ENCODE data around the gene PITPNC1. TPM values are rescaled to one million over a fixed set of nuclear protein-coding genes. Genes with fewer than 3 reads are reported as not detected.

Gene PITPNC1
- total and polyA plus RNA-seq, 2 donors (not counting 1 experiment from before 2014, with no cell fraction given): 4.7 to 26.1 TPM

- Histone ChIP-seq H3K36me3 (replicated peaks in 1 of 2; ENCODE audit: control extremely low read depth in 1 of 2, control insufficient read depth in 1 of 2, extremely low read depth in 1 of 2, insufficient read depth in 2 of 2, low read length in 1 of 2) (no peaks in the 10 kb centered on the region), H3K27ac (ENCODE audit: low read length in 2 of 2) (no peak overlapping the region), H3K4me3 (ENCODE audit: control extremely low read depth in 1 of 5, extremely low read depth in 1 of 5, insufficient read depth in 1 of 5, low read depth in 2 of 5, low read length in 4 of 5) (no peak overlapping the region), H3K9ac (ENCODE audit: low read length) (no peak overlapping the region), H3K9me3 (ENCODE audit: control extremely low read depth in 1 of 3, control insufficient read depth in 2 of 3, insufficient read depth in 1 of 3, low read length in 2 of 3) (no peaks in the 10 kb centered on the region), H4K20me1 (ENCODE audit: control insufficient read depth, insufficient read depth, low read length, poor library complexity, severe bottlenecking) (no peaks in the 10 kb centered on the region), H3K27me3 (replicated peaks in 1 of 4; ENCODE audit: control extremely low read depth in 1 of 4, control insufficient read depth in 3 of 4, insufficient read depth in 4 of 4, low read length in 3 of 4) (no peaks in the 10 kb centered on the region), H3K79me2 (ENCODE audit: control insufficient read depth, insufficient read depth, low read length) (no peaks in the 10 kb centered on the region), H3K4me2 (replicated peaks; ENCODE audit: low read depth, low read length, poor library complexity, severe bottlenecking) (no peak overlapping the region), H3K4me1 (ENCODE audit: control insufficient read depth in 2 of 2, insufficient read depth in 2 of 2, low read length in 2 of 2) (peaks cover 3 to 19% of the 10 kb centered on the region in 2 donors), H2AFZ (ENCODE audit: insufficient read depth, low read depth, low read length, poor library complexity, severe bottlenecking) (no peak overlapping the region)
- no peak for TF ChIP-seq CTCF (IDR thresholded peaks at IDR 0.05)
- no peak for TF ChIP-seq EZH2 (IDR thresholded peaks at IDR 0.05; ENCODE audit: borderline replicate concordance, insufficient read depth, low read depth, low read length, poor library complexity, severe bottlenecking)
- DNase-seq (no peak), ATAC-seq (ENCODE audit: low read depth) (no peak)
- intact Hi-C loops (cut with micrococcal nuclease): no loop called here
- ChIA-PET CTCF (interaction anchor here (0.6 kb wide), 1 partner anchor 10 kb away, joined by 3 read pairs; no protein-coding TSS in a partner anchor), POLR2A (interaction anchor here (0.6 kb wide), 1 partner anchor 134 kb away, joined by 4 read pairs; no protein-coding TSS in a partner anchor)
- Mint-ChIP-seq H3K9me3 (ENCODE audit: insufficient read depth) (no peaks in the 10 kb centered on the region), H3K4me1 (peaks cover 27% of the 10 kb centered on the region), H3K27ac (no peak overlapping the region), H3K4me3 (no peak overlapping the region), H3K27me3 (no peaks in the 10 kb centered on the region)
- 94% methylated on average over 8 of the region's 16 CpGs for WGBS (ENCODE audit: insufficient coverage)
Observed at GRCh38 chr17:67449845-67450755, 73.0 kb downstream of the PITPNC1 start.
